WTC11 (cell line): Measurements from ENCODE around the gene DCAF17. TPM values are rescaled to one million over a fixed set of nuclear protein-coding genes. Genes with fewer than 3 reads are reported as not detected.

Experiments
- ATAC-seq: fragments of 200-7000 bp; cut with Tn5 transposase; 2 replicates; pipeline ENCODE4 v1.10.0; 2021; ENCODE audit warnings: mild to moderate bottlenecking, moderate library complexity
- CTCF ChIA-PET: fragments of 300-600 bp; sonication (Branson Sonifier 250); formaldehyde crosslinking; loops from one replicate; lab custom pipeline; 2021; ENCODE audit warnings: antibody characterized with exemption; lab: Charles Lee
- POLR2A ChIA-PET: fragments of 350-600 bp; sonication (Branson Sonifier 250); formaldehyde crosslinking; loops from one replicate; lab custom pipeline; 2021; ENCODE audit warnings: antibody characterized with exemption; lab: Charles Lee
- DNase-seq: peaks from one replicate; pipeline ENCODE4 v3.0.0; 2021; ENCODE audit warnings: low spot score
- H3K27ac Mint-ChIP-seq: 2 replicates; pipeline ENCODE4 v1.8.0; 2021; ENCODE audit warnings: mixed read lengths
- H3K27me3 Mint-ChIP-seq: 2 replicates; pipeline ENCODE4 v1.8.0; 2021; ENCODE audit warnings: low read depth, mild to moderate bottlenecking, moderate library complexity, mixed read lengths
- H3K36me3 Mint-ChIP-seq: 2 replicates; pipeline ENCODE4 v1.8.0; 2021; ENCODE audit warnings: mixed read lengths
- H3K4me1 Mint-ChIP-seq: 2 replicates; pipeline ENCODE4 v1.8.0; 2022; ENCODE audit warnings: mixed read lengths
- H3K4me3 Mint-ChIP-seq: 2 replicates; pipeline ENCODE4 v1.8.0; 2021; ENCODE audit warnings: mild to moderate bottlenecking, moderate library complexity, mixed read lengths
- H3K9me3 Mint-ChIP-seq: 2 replicates; pipeline ENCODE4 v1.8.0; 2021; ENCODE audit warnings: mixed read lengths
- CTCF ChIP-seq: fragments of 200-600 bp; IDR thresholded peaks from 2 replicates; pipeline ENCODE4 v1.8.0; 2022; ENCODE audit warnings: antibody characterized with exemption
- FOXJ3 ChIP-seq: sonication (generic); formaldehyde crosslinking; IDR thresholded peaks from 2 replicates; pipeline ENCODE4 v1.9.0; 2021; ENCODE audit warnings: missing genetic modification reagents, mild to moderate bottlenecking, borderline replicate concordance
- GTF2I ChIP-seq: fragments of 250-450 bp; sonication (Bioruptor Pico); conservative IDR thresholded peaks from 2 replicates; pipeline ENCODE4 v1.4.0; 2021; ENCODE audit warnings: mild to moderate bottlenecking
- HMGA2 ChIP-seq: fragments of 250-450 bp; sonication (Bioruptor Pico); IDR thresholded peaks from 2 replicates; pipeline ENCODE4 v1.4.0; 2021; ENCODE audit warnings: mild to moderate bottlenecking, moderate library complexity
- NFYB ChIP-seq: sonication (generic); formaldehyde crosslinking; conservative IDR thresholded peaks from 2 replicates; pipeline ENCODE4 v1.8.0; 2022; ENCODE audit warnings: low read depth, missing genetic modification reagents
- TEAD4 ChIP-seq: sonication (generic); formaldehyde crosslinking; IDR thresholded peaks from 2 replicates; pipeline ENCODE4 v1.8.0; 2022; ENCODE audit warnings: mild to moderate bottlenecking, missing genetic modification reagents
- ZNF138 ChIP-seq: sonication (generic); formaldehyde crosslinking; conservative IDR thresholded peaks from 2 replicates; pipeline ENCODE4 v1.8.1; 2022; ENCODE audit warnings: mild to moderate bottlenecking, moderate library complexity, missing genetic modification reagents
- ZNF423 ChIP-seq: fragments of 250-450 bp; sonication (Bioruptor Pico); IDR thresholded peaks from 2 replicates; pipeline ENCODE4 v2.1.2; 2022; ENCODE audit warnings: mild to moderate bottlenecking, moderate library complexity
- ZNF425 ChIP-seq: fragments of 250-450 bp; sonication (Bioruptor Pico); conservative IDR thresholded peaks from 2 replicates; pipeline ENCODE4 v1.9.0; 2021; ENCODE audit warnings: mild to moderate bottlenecking
- ZNF532 ChIP-seq: fragments of 250-450 bp; sonication (Bioruptor Pico); IDR thresholded peaks from 2 replicates; pipeline ENCODE4 v1.9.0; 2021; ENCODE audit warnings: mild to moderate bottlenecking, borderline replicate concordance
- total RNA-seq: library from RNA; stranded (reverse); gene quantifications from 3 replicates; pipeline ENCODE4 v1.2.3, GENCODE V29; 2021
- TF ChIP-seq, protein P1 (sequence below): sonication (generic); formaldehyde crosslinking; IDR thresholded peaks from 2 replicates; pipeline ENCODE4 v1.8.1; 2023; ENCODE audit warnings: mild to moderate bottlenecking, missing genetic modification reagents, moderate library complexity
- TF ChIP-seq, protein P2 (sequence below): sonication (generic); formaldehyde crosslinking; conservative IDR thresholded peaks from 2 replicates; pipeline ENCODE4 v1.8.1; 2023; ENCODE audit warnings: mild to moderate bottlenecking, low read depth, missing genetic modification reagents, moderate library complexity
- TF ChIP-seq, protein P3 (sequence below): sonication (generic); formaldehyde crosslinking; IDR thresholded peaks from 2 replicates; pipeline ENCODE4 v1.8.1; 2023; ENCODE audit warnings: mild to moderate bottlenecking, missing genetic modification reagents, borderline replicate concordance
- TF ChIP-seq, protein P4 (sequence below): sonication (generic); formaldehyde crosslinking; IDR thresholded peaks from 2 replicates; pipeline ENCODE4 v1.8.0; 2023; ENCODE audit warnings: missing genetic modification reagents, mild to moderate bottlenecking, borderline replicate concordance

DCAF17 gene
- total RNA-seq, 1 experiment from 2014 or later, result 27.2 TPM

- no peak overlapping the region for H3K27ac Mint-ChIP-seq
- peaks cover 5% of the 10 kb centered on the region for H3K36me3 Mint-ChIP-seq
- no peaks in the 10 kb centered on the region; the same call in 1 of the 2 replicates for H3K4me1 Mint-ChIP-seq
- ATAC-seq (no peak; the same call in 1 of the 2 replicates), DNase-seq (no peak)
- no peak overlapping the region for H3K4me3 Mint-ChIP-seq
- TF ChIP-seq, protein P1, sequence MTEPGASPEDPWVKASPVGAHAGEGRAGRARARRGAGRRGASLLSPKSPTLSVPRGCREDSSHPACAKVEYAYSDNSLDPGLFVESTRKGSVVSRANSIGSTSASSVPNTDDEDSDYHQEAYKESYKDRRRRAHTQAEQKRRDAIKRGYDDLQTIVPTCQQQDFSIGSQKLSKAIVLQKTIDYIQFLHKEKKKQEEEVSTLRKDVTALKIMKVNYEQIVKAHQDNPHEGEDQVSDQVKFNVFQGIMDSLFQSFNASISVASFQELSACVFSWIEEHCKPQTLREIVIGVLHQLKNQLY (CRISPR knock-in tag), result no peak
- peak; percentile 91 for TF ChIP-seq GTF2I (CRISPR knock-in tag)
- TF ChIP-seq ZNF532 (CRISPR knock-in tag), result no peak
- TF ChIP-seq, protein P2, sequence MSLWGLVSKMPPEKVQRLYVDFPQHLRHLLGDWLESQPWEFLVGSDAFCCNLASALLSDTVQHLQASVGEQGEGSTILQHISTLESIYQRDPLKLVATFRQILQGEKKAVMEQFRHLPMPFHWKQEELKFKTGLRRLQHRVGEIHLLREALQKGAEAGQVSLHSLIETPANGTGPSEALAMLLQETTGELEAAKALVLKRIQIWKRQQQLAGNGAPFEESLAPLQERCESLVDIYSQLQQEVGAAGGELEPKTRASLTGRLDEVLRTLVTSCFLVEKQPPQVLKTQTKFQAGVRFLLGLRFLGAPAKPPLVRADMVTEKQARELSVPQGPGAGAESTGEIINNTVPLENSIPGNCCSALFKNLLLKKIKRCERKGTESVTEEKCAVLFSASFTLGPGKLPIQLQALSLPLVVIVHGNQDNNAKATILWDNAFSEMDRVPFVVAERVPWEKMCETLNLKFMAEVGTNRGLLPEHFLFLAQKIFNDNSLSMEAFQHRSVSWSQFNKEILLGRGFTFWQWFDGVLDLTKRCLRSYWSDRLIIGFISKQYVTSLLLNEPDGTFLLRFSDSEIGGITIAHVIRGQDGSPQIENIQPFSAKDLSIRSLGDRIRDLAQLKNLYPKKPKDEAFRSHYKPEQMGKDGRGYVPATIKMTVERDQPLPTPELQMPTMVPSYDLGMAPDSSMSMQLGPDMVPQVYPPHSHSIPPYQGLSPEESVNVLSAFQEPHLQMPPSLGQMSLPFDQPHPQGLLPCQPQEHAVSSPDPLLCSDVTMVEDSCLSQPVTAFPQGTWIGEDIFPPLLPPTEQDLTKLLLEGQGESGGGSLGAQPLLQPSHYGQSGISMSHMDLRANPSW (CRISPR knock-in tag), result no peak
- TF ChIP-seq NFYB (CRISPR knock-in tag), result no peak
- TF ChIP-seq ZNF423, result no peak
- no peak for TF ChIP-seq ZNF138 (CRISPR knock-in tag)
- TF ChIP-seq CTCF, result peak; percentile 85
- TF ChIP-seq, protein P3, sequence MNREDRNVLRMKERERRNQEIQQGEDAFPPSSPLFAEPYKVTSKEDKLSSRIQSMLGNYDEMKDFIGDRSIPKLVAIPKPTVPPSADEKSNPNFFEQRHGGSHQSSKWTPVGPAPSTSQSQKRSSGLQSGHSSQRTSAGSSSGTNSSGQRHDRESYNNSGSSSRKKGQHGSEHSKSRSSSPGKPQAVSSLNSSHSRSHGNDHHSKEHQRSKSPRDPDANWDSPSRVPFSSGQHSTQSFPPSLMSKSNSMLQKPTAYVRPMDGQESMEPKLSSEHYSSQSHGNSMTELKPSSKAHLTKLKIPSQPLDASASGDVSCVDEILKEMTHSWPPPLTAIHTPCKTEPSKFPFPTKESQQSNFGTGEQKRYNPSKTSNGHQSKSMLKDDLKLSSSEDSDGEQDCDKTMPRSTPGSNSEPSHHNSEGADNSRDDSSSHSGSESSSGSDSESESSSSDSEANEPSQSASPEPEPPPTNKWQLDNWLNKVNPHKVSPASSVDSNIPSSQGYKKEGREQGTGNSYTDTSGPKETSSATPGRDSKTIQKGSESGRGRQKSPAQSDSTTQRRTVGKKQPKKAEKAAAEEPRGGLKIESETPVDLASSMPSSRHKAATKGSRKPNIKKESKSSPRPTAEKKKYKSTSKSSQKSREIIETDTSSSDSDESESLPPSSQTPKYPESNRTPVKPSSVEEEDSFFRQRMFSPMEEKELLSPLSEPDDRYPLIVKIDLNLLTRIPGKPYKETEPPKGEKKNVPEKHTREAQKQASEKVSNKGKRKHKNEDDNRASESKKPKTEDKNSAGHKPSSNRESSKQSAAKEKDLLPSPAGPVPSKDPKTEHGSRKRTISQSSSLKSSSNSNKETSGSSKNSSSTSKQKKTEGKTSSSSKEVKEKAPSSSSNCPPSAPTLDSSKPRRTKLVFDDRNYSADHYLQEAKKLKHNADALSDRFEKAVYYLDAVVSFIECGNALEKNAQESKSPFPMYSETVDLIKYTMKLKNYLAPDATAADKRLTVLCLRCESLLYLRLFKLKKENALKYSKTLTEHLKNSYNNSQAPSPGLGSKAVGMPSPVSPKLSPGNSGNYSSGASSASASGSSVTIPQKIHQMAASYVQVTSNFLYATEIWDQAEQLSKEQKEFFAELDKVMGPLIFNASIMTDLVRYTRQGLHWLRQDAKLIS, result no peak
- no peak for TF ChIP-seq FOXJ3 (CRISPR knock-in tag)
- TF ChIP-seq ZNF425 (CRISPR knock-in tag), result no peak
- TF ChIP-seq, protein P4, sequence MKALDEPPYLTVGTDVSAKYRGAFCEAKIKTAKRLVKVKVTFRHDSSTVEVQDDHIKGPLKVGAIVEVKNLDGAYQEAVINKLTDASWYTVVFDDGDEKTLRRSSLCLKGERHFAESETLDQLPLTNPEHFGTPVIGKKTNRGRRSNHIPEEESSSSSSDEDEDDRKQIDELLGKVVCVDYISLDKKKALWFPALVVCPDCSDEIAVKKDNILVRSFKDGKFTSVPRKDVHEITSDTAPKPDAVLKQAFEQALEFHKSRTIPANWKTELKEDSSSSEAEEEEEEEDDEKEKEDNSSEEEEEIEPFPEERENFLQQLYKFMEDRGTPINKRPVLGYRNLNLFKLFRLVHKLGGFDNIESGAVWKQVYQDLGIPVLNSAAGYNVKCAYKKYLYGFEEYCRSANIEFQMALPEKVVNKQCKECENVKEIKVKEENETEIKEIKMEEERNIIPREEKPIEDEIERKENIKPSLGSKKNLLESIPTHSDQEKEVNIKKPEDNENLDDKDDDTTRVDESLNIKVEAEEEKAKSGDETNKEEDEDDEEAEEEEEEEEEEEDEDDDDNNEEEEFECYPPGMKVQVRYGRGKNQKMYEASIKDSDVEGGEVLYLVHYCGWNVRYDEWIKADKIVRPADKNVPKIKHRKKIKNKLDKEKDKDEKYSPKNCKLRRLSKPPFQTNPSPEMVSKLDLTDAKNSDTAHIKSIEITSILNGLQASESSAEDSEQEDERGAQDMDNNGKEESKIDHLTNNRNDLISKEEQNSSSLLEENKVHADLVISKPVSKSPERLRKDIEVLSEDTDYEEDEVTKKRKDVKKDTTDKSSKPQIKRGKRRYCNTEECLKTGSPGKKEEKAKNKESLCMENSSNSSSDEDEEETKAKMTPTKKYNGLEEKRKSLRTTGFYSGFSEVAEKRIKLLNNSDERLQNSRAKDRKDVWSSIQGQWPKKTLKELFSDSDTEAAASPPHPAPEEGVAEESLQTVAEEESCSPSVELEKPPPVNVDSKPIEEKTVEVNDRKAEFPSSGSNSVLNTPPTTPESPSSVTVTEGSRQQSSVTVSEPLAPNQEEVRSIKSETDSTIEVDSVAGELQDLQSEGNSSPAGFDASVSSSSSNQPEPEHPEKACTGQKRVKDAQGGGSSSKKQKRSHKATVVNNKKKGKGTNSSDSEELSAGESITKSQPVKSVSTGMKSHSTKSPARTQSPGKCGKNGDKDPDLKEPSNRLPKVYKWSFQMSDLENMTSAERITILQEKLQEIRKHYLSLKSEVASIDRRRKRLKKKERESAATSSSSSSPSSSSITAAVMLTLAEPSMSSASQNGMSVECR (CRISPR knock-in tag), result no peak
- no peak for TF ChIP-seq TEAD4 (CRISPR knock-in tag)
- no peak for TF ChIP-seq HMGA2 (CRISPR knock-in tag)
- ChIA-PET POLR2A (no interaction called here), CTCF (no interaction called here)
- H3K9me3 Mint-ChIP-seq, result peaks cover 8% of the 10 kb centered on the region
- H3K27me3 Mint-ChIP-seq, result no peaks in the 10 kb centered on the region
Observed at GRCh38 chr2:171529914-171530313, 95.9 kb downstream of the DCAF17 start.
